ENCODE results near the gene CELA2A.
"Not testable (repeated sequence)": the region's sequence is repeated elsewhere in the genome, so short reads cannot be mapped to it uniquely, and the experiment has no call there.

CELA2A gene

DNA sequence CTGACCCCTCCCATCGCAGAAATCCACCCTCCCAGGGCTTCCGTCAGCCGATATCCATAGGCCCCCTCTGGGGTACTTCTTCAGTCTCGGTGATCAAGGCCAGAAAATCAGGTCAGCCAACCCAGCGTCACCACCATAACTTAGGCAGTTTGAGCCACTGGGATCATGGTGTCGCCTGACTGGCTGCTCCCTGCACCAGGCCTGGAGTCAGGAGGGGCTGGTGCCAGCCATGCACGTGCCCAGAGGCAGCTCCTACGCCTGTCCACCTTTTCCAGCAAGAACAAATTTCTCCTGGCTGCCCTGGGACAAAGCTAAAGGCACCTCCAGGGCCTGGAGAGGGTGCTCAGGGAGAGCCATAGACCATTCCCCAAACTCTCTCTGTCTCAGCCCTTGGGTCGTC lies 23.1 kb upstream of the CELA2A start:
- H3K4me3 ChIP-seq (ENCODE audit: low read length, poor library complexity, severe bottlenecking) = no peak overlapping the region
- TF ChIP-seq CTCF (conservative IDR thresholded peaks at IDR 0.05; ENCODE audit: low read length) (no peak), EZH2phosphoT487 (IDR thresholded peaks at IDR 0.05; ENCODE audit: borderline replicate concordance) (no peak)
- H3K9me3 ChIP-seq (ENCODE audit: insufficient read depth, low read depth, low read length) = no peaks in the 10 kb centered on the region
- no peaks in the 10 kb centered on the region for H3K4me1 ChIP-seq (ENCODE audit: insufficient read depth, low read length, poor library complexity, severe bottlenecking)
- H3K36me3 ChIP-seq (ENCODE audit: insufficient read depth, low read length) = peaks cover 5% of the 10 kb centered on the region; the same call in 1 of the 2 replicates
- H3K9me2 ChIP-seq (replicated peaks; ENCODE audit: low read depth, low read length) = no peaks in the 10 kb centered on the region
- H3F3A ChIP-seq (ENCODE audit: low read depth) = no peaks in the 10 kb centered on the region
- H4K20me1 ChIP-seq (ENCODE audit: insufficient read depth, low read length, poor library complexity, severe bottlenecking) = no peaks in the 10 kb centered on the region
- no peak overlapping the region for H3K9ac ChIP-seq (ENCODE audit: low read depth, low read length, poor library complexity, severe bottlenecking)
- no peak overlapping the region for H2AFZ ChIP-seq (ENCODE audit: low read length)
- no peak overlapping the region for H3K4me2 ChIP-seq (ENCODE audit: low read depth, low read length, poor library complexity, severe bottlenecking)
- no peaks in the 10 kb centered on the region for H3K27me3 ChIP-seq (ENCODE audit: insufficient read depth, low read length, poor library complexity, severe bottlenecking)
- no peaks in the 10 kb centered on the region for H3K79me2 ChIP-seq (ENCODE audit: insufficient read depth, low read length)

DNA sequence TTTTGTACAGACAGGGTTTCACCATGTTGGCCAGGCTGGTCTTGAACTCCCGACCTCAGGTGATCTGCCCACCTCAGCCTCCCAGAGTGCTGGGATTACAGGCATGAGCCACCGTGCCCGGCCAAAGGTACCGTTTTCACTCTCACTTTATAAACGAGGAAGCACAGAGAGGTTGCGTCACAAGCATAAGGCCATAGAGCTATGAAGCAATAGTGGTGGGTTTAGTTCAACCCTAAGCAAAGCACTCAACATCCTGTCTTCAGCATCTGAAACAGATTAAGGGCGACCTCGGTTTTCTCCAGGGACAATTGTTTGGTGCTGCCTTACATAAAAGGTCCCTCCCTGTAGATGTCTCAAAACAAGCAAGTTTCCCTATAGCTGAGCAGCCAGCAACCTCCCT lies 21.8 kb upstream of the CELA2A start:
- H2AFZ ChIP-seq (ENCODE audit: low read length); H3K27me3 ChIP-seq (ENCODE audit: insufficient read depth, low read length, poor library complexity, severe bottlenecking); H3F3A ChIP-seq (ENCODE audit: low read depth); H3K36me3 ChIP-seq (ENCODE audit: insufficient read depth, low read length); H3K4me2 ChIP-seq (ENCODE audit: low read depth, low read length, poor library complexity, severe bottlenecking); H3K9me3 ChIP-seq (ENCODE audit: insufficient read depth, low read depth, low read length); H3K4me3 ChIP-seq (ENCODE audit: low read length, poor library complexity, severe bottlenecking); H3K4me1 ChIP-seq (ENCODE audit: insufficient read depth, low read length, poor library complexity, severe bottlenecking); H4K20me1 ChIP-seq (ENCODE audit: insufficient read depth, low read length, poor library complexity, severe bottlenecking); H3K9me2 ChIP-seq (replicated peaks; ENCODE audit: low read depth, low read length); H3K79me2 ChIP-seq (ENCODE audit: insufficient read depth, low read length); H3K9ac ChIP-seq (ENCODE audit: low read depth, low read length, poor library complexity, severe bottlenecking): not testable (repeated sequence)

DNA sequence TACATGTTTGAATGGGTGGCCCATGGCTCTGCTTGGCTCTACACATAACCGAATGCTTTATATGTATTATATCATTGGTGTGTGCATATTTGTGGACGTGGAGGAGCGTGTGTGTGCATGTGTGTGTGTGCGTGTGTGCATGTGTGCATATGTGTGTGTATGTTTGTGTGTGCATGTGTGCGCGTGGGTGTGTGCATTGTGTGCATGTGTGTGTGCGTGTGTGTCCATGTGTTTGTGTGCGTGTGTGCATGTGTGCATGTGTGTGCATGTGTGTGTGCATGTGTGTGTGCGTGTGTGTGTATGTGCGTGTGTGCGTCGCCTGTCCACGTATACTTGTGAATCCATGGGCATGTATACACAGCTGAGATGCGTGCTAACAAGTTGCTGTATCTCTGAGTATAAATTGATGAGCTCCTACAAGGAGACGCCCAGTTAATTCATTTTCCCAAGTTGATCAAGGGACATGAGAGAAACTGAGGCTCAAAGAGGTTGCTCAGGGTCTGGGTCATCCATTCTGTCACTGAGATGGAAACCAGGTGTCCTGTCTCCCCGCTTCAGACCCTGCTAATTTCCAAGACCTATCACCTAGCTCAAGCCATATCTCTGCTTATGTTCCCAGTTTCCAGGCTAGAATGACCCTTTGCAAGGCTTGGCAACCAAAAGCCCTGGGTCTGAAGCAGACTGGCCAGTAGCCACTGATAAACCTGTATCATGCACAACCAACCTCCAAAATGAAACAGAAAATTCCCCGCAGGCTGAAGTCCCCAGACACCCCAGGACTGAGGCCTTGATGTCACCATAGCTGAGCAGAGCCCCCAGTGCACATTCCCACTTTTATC lies 21.1 kb upstream of the CELA2A start:
- Histone ChIP-seq H3K4me3 (ENCODE audit: low read length, poor library complexity, severe bottlenecking) (no peak overlapping the region), H3K9me3 (ENCODE audit: insufficient read depth, low read depth, low read length) (no peaks in the 10 kb centered on the region), H3K4me1 (ENCODE audit: insufficient read depth, low read length, poor library complexity, severe bottlenecking) (no peaks in the 10 kb centered on the region), H3K9me2 (replicated peaks; ENCODE audit: low read depth, low read length) (no peaks in the 10 kb centered on the region), H3K4me2 (ENCODE audit: low read depth, low read length, poor library complexity, severe bottlenecking) (no peak overlapping the region), H3K9ac (ENCODE audit: low read depth, low read length, poor library complexity, severe bottlenecking) (no peak overlapping the region), H3K27me3 (ENCODE audit: insufficient read depth, low read length, poor library complexity, severe bottlenecking) (no peaks in the 10 kb centered on the region), H3K79me2 (ENCODE audit: insufficient read depth, low read length) (no peaks in the 10 kb centered on the region), H2AFZ (ENCODE audit: low read length) (no peak overlapping the region), H3F3A (ENCODE audit: low read depth) (no peaks in the 10 kb centered on the region), H4K20me1 (ENCODE audit: insufficient read depth, low read length, poor library complexity, severe bottlenecking) (no peaks in the 10 kb centered on the region), H3K36me3 (ENCODE audit: insufficient read depth, low read length) (peaks cover 4% of the 10 kb centered on the region; the same call in 1 of the 2 replicates)
- TF ChIP-seq CTCF (conservative IDR thresholded peaks at IDR 0.05; ENCODE audit: low read length) = no peak
- no peak for TF ChIP-seq EZH2phosphoT487 (IDR thresholded peaks at IDR 0.05; ENCODE audit: borderline replicate concordance)
